Stimulated activated CD4-positive, alpha-beta T cell treated with anti-CD3 and anti-CD28 coated beads, Interleukin-4, amount 100 ng/mL, for 4 hours (primary cell): ENCODE data around the gene CPNE4.

ENCODE experiments used
- DNase-seq, 2 experiments: peaks; one replicate each; pipeline ENCODE4 v3.0.0-alpha.2; 2020

Gene CPNE4

DNA sequence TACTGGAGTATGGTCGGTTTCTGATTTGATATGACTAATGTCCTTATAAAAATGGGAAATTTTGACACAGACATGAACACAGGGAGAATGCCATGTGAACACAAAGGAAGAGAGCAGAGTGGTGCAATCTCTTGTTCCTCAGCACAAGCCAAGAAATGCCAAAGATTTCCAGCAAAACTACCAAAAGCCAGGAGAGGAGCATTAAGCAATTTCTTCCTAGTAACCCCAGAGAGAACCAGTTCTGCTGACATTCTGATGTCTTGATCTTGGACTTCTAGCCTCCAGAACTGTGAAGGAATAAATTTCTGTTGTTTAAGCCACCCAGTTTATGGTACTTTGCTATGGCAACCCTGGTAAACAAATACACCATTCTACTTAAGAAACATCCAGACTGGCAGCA is 304.2 kb downstream of the CPNE4 start:
- no peak for DNase-seq

DNA sequence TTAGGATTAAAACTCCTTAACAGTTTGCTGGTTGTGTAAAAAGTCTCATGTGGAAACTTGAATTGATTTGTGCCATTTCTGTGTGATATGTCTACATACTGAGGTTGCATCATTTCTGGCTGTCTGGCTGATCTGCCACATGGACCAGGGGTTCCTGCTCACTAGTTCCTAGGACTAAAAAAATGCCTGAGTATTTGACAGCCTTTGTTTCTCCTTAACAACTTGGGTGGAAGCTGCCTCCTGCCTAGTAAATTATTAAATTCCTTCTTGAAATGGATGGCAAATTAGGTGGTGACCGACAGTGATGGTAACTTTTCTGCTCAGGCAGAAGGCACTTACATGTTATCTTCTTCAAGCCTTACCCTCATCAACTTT is 305.2 kb downstream of the CPNE4 start:
- no peak for DNase-seq

DNA sequence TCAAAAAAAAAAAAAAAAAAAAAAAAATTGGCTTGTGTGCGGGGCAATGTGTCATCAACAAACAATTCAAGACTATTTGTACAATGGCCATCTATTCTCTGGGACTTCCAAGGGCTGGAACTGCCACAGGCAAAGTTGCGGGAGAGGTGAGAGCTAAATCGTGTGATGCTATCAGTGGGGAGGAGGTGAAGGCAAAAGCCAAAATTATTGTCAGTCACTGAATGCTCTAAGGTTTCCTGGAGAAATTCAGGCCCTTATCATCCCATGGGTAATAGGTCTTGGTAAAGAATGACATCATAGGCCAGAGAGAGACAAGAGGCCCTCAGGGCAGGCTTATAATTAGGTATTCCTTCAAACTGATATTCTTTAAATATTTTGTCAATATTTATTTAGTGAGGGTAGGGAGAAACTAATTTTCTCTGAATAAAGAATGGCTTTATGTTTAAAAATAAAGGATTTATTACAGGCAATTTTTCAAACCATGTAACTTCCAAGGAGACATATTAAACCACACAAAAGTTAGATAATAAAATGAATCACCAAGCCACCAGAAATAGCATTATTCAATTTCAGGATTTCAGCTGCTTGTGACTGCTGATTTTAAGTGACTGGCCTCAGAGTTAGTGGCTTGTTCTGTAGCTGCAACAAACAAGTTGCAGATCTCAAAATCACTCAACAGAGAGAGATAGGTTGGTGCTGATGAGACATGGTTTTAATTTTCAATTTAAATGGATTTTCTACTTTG is 305.7 kb downstream of the CPNE4 start:
- no peak for DNase-seq

- no peak for DNase-seq
These were observed 309.4 kb downstream of the CPNE4 start for GRCh38 chr3:131725414-131725813.

- DNase-seq: no peak
These were observed 311.5 kb downstream of the CPNE4 start for GRCh38 chr3:131723343-131723742.

DNA sequence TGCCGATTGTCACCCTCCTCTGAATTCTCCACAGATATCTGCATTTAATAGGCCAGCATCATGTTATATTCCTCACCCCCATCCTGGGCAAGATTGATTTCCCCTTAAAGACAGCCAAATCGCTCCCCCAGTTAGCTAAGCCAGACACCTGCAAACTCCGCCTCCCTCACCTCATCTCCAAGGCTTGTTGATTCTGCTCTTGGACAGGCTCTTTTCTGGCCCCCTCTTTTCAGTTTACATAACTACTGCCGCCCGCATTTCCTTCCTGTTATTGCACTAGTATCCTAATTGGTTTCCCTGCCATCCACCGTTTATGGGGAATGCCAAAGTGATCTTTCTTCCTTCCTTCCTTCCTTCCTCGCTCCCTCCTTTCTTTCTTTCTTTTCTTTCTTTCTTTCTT is 317.3 kb downstream of the CPNE4 start:
- no peak for DNase-seq

GRCh38 chr3:131716943-131717342 is 317.9 kb downstream of the CPNE4 start:
- no peak for DNase-seq

GRCh38 chr3:131716007-131716406 is 318.8 kb downstream of the CPNE4 start:
- DNase-seq: no peak

- no peak for DNase-seq
These were observed 320.1 kb downstream of the CPNE4 start for GRCh38 chr3:131714585-131715220.

GRCh38 chr3:131713416-131714123 is 321.2 kb downstream of the CPNE4 start:
- no peak for DNase-seq

DNA sequence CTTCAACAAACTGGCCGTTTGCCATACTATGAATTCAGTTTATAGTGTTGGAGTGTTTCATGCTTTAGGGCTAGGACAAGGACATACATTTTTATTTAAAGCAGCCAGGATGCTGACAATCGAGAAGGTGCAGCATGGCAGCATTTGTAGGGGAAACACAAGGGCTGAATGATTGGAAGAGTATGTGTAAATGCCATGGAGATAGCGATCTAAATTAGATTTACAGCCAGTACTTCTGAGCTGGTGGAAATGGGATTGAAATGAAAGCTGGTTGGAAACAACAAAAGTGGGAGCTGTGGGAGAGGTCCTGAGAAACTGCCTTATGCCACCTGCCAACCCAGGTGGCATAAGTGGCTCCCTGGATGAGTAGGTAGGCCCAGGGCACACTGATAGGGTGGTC is 322.2 kb downstream of the CPNE4 start:
- DNase-seq: no peak

DNA sequence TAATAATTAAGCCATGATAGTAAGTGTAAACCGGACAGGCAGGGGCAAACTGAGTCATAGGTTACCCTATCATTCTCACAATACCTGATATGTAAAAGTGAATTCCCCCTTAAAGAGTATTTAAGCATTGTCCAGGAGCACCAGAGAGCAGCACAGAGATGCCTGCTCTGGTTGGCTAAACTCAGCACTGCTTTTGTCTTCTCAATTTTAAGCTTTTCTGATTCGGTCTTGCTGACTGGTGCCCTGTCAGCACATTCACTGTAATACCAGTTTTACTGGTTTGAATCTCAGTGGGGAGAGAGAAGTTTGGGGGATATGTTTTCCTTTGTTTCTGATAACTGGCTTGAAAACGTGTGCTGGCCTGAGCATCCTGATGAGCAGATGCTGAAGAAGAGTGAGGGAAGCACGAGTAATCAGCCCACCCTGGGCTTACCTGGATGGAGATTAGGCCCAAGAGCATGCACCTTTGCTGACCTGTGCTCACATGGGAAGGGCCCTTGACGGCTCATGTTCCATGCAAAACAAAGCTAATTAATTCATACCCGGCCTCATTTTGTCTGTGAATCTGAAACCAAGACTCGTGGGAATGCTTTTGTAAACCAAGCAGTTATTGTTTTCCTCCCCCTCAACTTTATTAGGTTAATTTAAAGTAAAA is 323.6 kb downstream of the CPNE4 start:
- no peak for DNase-seq

DNA sequence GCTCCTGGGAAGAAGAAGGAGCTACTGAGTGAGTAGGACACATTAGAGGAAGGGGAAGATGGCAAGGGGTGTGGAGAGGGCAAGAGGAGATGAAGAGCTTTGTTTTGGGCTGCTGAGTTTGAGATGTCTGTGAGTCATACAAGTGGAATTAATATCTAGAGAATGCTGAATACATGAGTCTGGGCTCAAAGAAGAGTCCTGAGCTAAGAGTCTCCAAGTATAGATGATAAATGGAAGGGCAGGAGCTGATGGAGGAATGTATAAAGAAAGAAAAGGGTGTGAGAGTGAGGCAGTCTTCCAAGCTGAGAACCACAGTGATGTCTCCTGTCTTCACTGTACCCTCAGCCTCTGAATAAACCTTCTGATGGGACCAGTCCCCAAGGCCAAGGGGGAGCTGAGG is 326.6 kb downstream of the CPNE4 start:
- DNase-seq: no peak

- DNase-seq: no peak
These were observed 329.2 kb downstream of the CPNE4 start for GRCh38 chr3:131705558-131706051.

GRCh38 chr3:131705099-131705498 is 329.7 kb downstream of the CPNE4 start:
- no peak for DNase-seq

GRCh38 chr3:131704098-131704497 is 330.7 kb downstream of the CPNE4 start:
- DNase-seq: no peak

GRCh38 chr3:131702146-131702545 is 332.7 kb downstream of the CPNE4 start:
- no peak for DNase-seq

- no peak for DNase-seq
These were observed 333.6 kb downstream of the CPNE4 start for GRCh38 chr3:131701153-131701770.

DNA sequence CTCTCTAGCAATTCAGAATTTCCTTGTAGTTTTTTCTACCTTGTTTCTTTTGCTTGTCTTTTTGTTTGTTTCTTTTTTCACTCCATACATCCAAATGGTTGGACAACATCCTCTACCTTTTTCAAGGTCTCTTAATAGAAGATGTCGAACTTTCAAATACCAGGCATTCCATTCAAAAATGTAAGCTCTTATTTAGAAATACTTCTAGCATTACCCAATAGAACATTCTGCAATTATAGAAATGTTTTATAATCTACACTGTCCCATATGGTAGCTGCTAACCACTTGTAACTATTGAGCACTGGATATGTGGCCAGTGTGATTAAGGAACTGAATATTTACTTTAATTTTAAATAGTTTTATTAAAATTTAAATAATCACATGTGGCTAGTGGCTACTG is 335.8 kb downstream of the CPNE4 start:
- DNase-seq: no peak

DNA sequence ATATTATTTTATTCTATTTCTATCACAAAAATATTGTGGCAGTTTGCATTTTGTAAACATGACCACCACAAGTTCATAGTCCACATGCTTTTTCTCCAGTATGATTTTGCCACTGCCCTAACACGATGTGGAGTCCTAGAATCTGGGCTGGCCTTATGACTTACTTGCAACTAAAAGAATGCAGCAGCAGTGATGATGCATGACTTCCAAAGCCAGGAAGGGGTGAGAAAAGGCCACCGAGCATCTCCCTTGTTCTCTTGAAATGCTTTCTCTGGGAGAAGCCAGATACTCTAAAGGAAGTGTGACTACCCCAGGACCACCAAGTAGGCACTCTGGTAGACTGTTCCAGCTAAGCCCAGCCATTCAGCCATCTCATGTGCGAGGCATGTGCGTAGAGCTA is 340.4 kb downstream of the CPNE4 start:
- DNase-seq: no peak

GRCh38 chr3:131692356-131692755 is 342.5 kb downstream of the CPNE4 start:
- DNase-seq: no peak

- DNase-seq: no peak
These were observed 344.0 kb downstream of the CPNE4 start for GRCh38 chr3:131690800-131691199.

GRCh38 chr3:131688370-131688769 is 346.4 kb downstream of the CPNE4 start:
- no peak for DNase-seq
